ENCODE measurements around the gene SHOC2.

The SHOC2 gene

GRCh38 chr10:110985497-110986275 is 66.3 kb downstream of the SHOC2 start:
- DNase-seq, result no peak

GRCh38 chr10:110989016-110989415 is 69.6 kb downstream of the SHOC2 start:
- no peak for DNase-seq

DNA sequence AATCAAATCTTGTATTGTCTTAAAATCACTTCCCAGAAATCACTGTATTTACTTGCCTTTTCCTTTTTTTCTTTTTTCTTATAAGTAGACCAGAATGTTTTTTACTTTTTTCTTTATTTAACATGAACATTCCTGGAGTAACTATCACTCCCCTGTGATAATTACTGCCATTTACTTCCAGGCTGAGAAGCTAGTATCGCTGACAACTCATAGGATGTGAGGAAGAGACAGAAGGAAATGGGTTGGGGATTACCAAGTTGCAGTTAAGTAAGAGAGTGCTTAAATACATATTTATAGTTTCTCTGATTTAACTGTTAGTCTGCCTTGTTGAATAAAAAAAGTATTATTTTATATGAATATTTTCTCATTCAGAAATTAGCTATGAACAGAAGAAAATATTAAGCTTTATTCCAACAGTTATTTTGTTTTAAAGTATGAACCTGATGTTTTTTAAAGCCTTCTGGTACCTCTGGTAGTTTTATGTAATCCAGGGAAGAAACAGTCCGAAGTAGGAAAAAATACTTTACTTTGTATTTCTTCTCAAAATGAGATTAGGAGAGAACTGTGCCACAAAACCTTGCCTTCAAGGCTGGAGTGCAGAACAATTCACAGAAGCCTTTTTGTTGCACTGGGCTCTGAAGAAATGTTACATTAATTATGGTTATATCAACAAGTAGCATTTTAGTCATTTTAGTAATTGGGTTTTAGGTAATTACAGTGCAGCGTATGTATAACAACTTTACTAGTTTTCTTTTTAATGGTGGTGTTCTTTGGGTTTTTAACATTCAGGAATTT is 72.8 kb downstream of the SHOC2 start:
- DNase-seq, result no peak

DNA sequence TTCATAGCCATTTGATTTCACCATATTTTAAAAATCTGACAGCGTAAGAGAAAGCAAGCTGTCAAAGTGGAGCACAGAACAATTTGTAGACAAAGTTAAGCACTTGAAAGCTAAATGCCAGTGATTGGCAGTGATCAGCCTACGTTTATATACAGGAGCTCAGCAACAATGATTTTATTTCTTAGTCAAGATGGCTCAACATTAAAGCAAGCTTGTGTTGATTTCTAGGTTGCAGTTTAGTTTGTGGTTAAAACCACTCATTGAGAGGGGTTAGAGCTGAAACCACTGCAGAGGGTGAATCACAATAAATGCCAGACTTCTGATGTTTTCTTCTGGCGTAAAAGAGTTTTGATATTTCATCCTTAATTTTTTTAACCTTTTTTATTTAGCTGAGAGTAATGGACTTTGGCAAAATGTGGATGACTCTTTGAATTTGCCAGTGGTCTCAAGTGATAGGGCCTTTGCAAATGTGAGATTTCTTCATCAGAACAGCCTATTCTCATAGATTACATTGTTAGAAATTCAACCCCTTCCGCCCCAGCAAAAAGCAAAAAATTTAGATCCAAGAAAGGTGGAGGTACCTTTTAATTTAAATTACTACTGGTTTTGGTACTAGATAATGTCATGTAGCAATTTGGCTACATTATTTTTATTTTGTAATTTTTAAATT is 73.8 kb downstream of the SHOC2 start:
- no peak for DNase-seq

DNA sequence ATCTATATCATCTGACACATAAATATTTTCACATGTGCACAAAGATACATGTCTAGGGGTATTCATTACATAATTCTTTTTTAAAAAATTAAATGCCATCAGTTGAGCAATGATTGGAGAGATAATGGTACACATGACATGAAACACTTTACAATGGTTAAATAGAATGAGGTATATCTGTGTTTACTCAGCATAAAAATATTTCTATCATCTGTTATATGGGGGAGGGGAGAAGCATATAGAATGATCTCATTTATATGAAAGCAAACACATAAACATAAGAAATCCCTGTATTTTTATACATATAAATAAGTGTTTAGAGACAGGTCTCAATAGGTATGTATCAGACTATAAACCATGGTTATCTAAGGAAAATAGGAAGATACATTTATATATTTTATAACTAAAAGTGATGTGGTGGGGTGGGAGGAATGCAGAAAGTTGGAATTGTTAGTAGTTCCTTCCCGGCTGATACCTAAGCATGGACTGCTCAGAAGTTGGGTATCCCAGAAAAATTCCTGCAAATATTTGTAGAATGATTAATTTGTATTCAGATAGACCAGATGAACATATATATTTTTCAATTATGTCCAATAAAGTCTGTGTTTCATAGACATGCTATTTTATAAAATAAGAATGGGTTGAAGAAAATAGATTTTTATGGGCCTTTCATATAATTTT is 75.1 kb downstream of the SHOC2 start:
- no peak for DNase-seq

GRCh38 chr10:110995301-110995700 is 75.9 kb downstream of the SHOC2 start:
- DNase-seq, result no peak

DNA sequence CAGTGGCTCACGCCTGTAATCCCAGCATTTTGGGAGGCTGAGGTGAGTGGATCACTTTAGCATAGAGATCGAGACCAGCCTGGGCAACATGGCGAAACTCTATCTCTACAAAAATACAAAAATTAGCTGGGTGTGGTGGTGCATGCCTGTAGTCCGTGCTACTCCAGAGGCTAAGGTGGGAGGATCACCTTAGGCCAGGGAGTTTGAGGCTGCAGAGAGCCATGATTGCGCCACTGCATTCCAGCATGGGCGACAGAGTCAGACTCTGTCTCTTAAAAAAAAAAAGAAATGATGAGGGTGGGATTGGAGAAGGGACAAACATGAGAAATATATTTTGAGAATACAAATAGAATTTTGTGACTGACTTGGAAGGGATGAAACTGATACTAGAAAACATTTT is 76.9 kb downstream of the SHOC2 start:
- no peak for DNase-seq

DNA sequence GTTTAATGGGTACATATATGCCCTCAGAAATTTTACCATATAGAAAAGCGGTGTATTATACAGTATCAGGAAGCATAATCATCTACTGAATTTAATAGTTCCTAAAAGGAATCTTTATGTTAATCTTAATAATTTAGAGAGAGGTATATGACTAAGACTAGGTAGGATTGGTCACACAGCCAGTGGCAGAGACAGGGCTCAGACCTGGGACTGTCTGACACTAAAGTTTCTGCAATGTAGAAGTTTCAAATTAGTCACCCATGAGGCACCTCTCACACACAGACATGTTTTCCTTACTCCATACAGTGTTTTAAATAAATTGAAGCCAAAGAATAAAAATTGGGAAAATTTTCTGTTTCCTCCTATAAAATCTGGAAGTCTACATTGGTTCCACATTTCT is 84.6 kb downstream of the SHOC2 start:
- DNase-seq, result no peak

DNA sequence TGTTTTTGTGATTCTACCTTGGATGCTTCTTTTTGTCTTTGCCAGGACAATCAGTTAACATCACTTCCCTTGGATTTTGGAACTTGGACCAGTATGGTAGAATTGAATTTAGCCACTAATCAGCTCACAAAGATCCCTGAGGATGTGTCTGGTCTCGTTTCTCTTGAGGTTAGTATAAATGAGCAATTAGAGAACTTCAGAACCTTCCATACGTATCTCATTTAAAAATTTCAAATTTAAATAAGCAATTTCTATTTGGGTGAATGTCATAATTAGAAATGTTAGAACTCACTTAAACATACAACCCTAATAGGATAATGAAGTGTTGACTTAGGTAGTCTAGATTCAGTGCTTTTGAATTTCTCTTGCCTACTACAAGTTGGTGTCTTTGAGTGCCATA is 88.1 kb downstream of the SHOC2 start:
- no peak for DNase-seq

DNA sequence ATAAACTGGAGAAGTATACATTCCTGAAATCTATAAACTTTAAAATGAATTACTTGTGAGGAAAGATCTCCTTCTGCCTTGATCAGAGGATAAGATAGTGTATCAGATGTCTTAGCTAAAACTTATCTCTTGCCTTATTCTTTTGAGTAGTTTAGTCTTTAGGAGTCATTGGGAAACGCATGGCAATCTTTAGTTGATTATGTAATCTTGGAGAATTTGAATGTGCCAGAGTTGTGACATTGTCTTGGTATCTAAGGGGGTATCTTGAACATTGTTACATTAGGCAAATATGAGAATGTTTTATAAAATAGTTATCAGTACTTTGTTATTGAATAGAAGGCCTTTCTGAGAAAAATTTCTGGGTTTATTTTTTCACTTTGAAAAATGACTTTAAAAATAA is 95.8 kb downstream of the SHOC2 start:
- DNase-seq, result no peak

- DNase-seq, result no peak
These were observed 97.7 kb downstream of the SHOC2 start for GRCh38 chr10:111017098-111017497.

GRCh38 chr10:111018021-111018420 is 98.6 kb downstream of the SHOC2 start:
- peak in 1 of 2 experiments; percentile 2 for DNase-seq

- no peak for DNase-seq
These were observed 103.7 kb downstream of the SHOC2 start for GRCh38 chr10:111023060-111023459.

- no peak for DNase-seq
These were observed 110.8 kb downstream of the SHOC2 start for GRCh38 chr10:111030042-111030750.

- no peak for DNase-seq
These were observed 115.3 kb downstream of the SHOC2 start for GRCh38 chr10:111034598-111035310.

- no peak for DNase-seq
These were observed 116.1 kb downstream of the SHOC2 start for GRCh38 chr10:111035542-111035941.

DNA sequence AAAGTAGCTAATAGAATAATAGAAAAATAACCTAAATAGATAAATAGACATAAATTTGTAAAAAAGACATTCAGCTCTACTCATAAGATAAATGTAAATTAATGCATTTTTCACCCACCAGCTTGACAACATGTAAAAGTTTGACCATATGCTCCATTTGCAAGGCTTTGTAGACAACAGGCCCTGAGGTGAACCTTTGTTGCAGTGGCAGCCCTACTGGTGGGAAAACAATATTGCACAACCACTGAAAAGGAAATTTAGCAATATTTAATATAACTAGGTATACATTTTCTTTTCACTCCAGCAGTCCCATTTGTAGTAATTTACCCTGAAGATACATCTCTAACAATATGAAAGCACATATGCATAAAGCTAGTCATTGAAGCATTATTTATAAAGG is 118.5 kb downstream of the SHOC2 start:
- DNase-seq, result no peak

- DNase-seq, result no peak
These were observed 120.1 kb downstream of the SHOC2 start for GRCh38 chr10:111039522-111039921.

GRCh38 chr10:111057006-111057405 is 137.6 kb downstream of the SHOC2 start:
- no peak for DNase-seq

All from NCI-H446 (cell line).